Progenitor cell of endocrine pancreas (in vitro differentiated cells): ENCODE data around the gene TC2N. TPM values are rescaled to one million over a fixed set of nuclear protein-coding genes. Genes with fewer than 3 reads are reported as not detected.

Experiments used
- DNase-seq: peaks from one replicate; pipeline ENCODE4 v3.0.0; 2021; ENCODE audit warnings: low spot score; ENCODE audit not compliant: unreplicated experiment
- H3K27ac Mint-ChIP-seq: 2 replicates; pipeline ENCODE4 v1.8.0; 2021; ENCODE audit warnings: mild to moderate bottlenecking, moderate library complexity, mixed read lengths
- H3K27me3 Mint-ChIP-seq: 2 replicates; pipeline ENCODE4 v1.8.0; 2021; ENCODE audit warnings: mixed read lengths
- H3K36me3 Mint-ChIP-seq: 2 replicates; pipeline ENCODE4 v1.8.0; 2022; ENCODE audit warnings: mixed read lengths; ENCODE audit not compliant: insufficient read depth
- H3K4me1 Mint-ChIP-seq: 2 replicates; pipeline ENCODE4 v1.8.0; 2021; ENCODE audit warnings: low read depth, mixed read lengths
- H3K4me3 Mint-ChIP-seq: 2 replicates; pipeline ENCODE4 v1.8.0; 2021; ENCODE audit warnings: low read depth, mild to moderate bottlenecking, moderate library complexity, mixed read lengths
- H3K9me3 Mint-ChIP-seq: 2 replicates; pipeline ENCODE4 v1.8.0; 2021; ENCODE audit warnings: low read depth, mixed read lengths
- CTCF ChIP-seq: fragments of 200-600 bp; sonication (generic); IDR thresholded peaks from one replicate; pipeline ENCODE4 v1.5.0; 2021; ENCODE audit warnings: antibody characterized with exemption, mild to moderate bottlenecking; ENCODE audit not compliant: unreplicated experiment
- total RNA-seq: library from RNA; stranded (reverse); gene quantifications from 2 replicates; pipeline ENCODE4 v1.2.1, GENCODE V29; 2021

Gene TC2N
- total RNA-seq, 1 donor from 2014 or later, result 38.5 TPM

- Mint-ChIP-seq H3K27me3 (no peaks in the 10 kb centered on the region), H3K9me3 (peaks cover 2% of the 10 kb centered on the region), H3K27ac (no peak overlapping the region), H3K4me1 (peaks cover 3% of the 10 kb centered on the region), H3K36me3 (no peaks in the 10 kb centered on the region), H3K4me3 (no peak overlapping the region)
- DNase-seq, result no peak
- no peak for TF ChIP-seq CTCF
Measured at GRCh38 chr14:91731018-91731417, 136.3 kb downstream of the TC2N start.

GRCh38 chr14:91729756-91730155 is 137.6 kb downstream of the TC2N start:
- H3K27ac Mint-ChIP-seq, result no peak overlapping the region
- TF ChIP-seq CTCF, result no peak
- H3K9me3 Mint-ChIP-seq, result no peaks in the 10 kb centered on the region
- H3K4me1 Mint-ChIP-seq, result peaks cover 3% of the 10 kb centered on the region
- no peaks in the 10 kb centered on the region for H3K36me3 Mint-ChIP-seq
- no peaks in the 10 kb centered on the region for H3K27me3 Mint-ChIP-seq
- H3K4me3 Mint-ChIP-seq, result no peak overlapping the region
- DNase-seq, result no peak

Other genes with a start within 250 kb of the TC2N start
- 5.6 and 5.7 TPM in 2 replicates for gene CATSPERB, start 135.4 kb downstream of the TC2N start, total RNA-seq
- gene FBLN5, start 80.2 kb upstream of the TC2N start, total RNA-seq, result 6.4 and 6.9 TPM in 2 replicates
- gene TRIP11, start 172.5 kb upstream of the TC2N start, total RNA-seq, result 58.6 and 60.9 TPM in 2 replicates
- 31.9 and 33.4 TPM in 2 replicates for gene ATXN3, start 239.0 kb upstream of the TC2N start, total RNA-seq